Stimulated activated CD8-positive, alpha-beta memory T cell treated with anti-CD3 and anti-CD28 coated beads, Interleukin-7, amount 100 ng/mL, for 1 hour (primary cell): ENCODE results near the gene HELZ.

ENCODE experiments used
- DNase-seq, 2 donors: peaks; one replicate each; pipeline ENCODE4 v3.0.0-alpha.2; 2020; ENCODE audit warnings: low read depth in 2 of 2

The HELZ gene

GRCh38 chr17:67027031-67027628, 217.9 kb downstream of the HELZ start:
- no peak for DNase-seq

GRCh38 chr17:67026341-67026740, 218.7 kb downstream of the HELZ start:
- DNase-seq, result no peak

GRCh38 chr17:67025216-67025792, 219.7 kb downstream of the HELZ start:
- DNase-seq, result no peak

GRCh38 chr17:67024736-67025135, 220.3 kb downstream of the HELZ start:
- DNase-seq, result no peak

GRCh38 chr17:67022451-67022810, 222.6 kb downstream of the HELZ start:
- DNase-seq, result no peak

GRCh38 chr17:67021743-67022450, 223.1 kb downstream of the HELZ start:
- no peak for DNase-seq

- no peak for DNase-seq
Measured at GRCh38 chr17:67021196-67021595, 223.8 kb downstream of the HELZ start.
